Measurements from ENCODE around the gene CSNK1G2. TPM values are rescaled to one million over a fixed set of nuclear protein-coding genes. Genes with fewer than 3 reads are reported as not detected.

CSNK1G2 gene
- total and polyA plus RNA-seq, 2 donors (not counting 1 experiment from before 2014, with no cell fraction given) = 154 to 288 TPM

- H3K36me3 ChIP-seq (replicated peaks in 1 of 2; ENCODE audit: control extremely low read depth in 1 of 2, control insufficient read depth in 1 of 2, extremely low read depth in 1 of 2, insufficient read depth in 2 of 2, low read length in 1 of 2) = peaks cover 0 to 28% of the 10 kb centered on the region in 2 experiments
- intact Hi-C loops (cut with micrococcal nuclease) = no loop called here
- no peak overlapping the region for H3K4me3 ChIP-seq (ENCODE audit: control extremely low read depth in 1 of 5, extremely low read depth in 1 of 5, insufficient read depth in 1 of 5, low read depth in 2 of 5, low read length in 4 of 5)
- POLR2A ChIA-PET = interaction anchor here (0.6 kb wide), 1 partner anchor 146 kb away, joined by 9 read pairs; no protein-coding TSS in a partner anchor
- Mint-ChIP-seq H3K27ac (peak overlapping the region; percentile 34), H3K9me3 (ENCODE audit: insufficient read depth) (no peaks in the 10 kb centered on the region), H3K4me1 (peaks cover 10% of the 10 kb centered on the region), H3K4me3 (no peak overlapping the region), H3K27me3 (no peaks in the 10 kb centered on the region)
- DNase-seq = no peak
- peaks cover 29% of the 10 kb centered on the region for H3K79me2 ChIP-seq (ENCODE audit: control insufficient read depth, insufficient read depth, low read length)
- H3K27me3 ChIP-seq (replicated peaks in 1 of 4; ENCODE audit: control extremely low read depth in 1 of 4, control insufficient read depth in 3 of 4, insufficient read depth in 4 of 4, low read length in 3 of 4) = no peaks in the 10 kb centered on the region
- TF ChIP-seq CTCF (IDR thresholded peaks at IDR 0.05) (no peak), EZH2 (IDR thresholded peaks at IDR 0.05; ENCODE audit: borderline replicate concordance, insufficient read depth, low read depth, low read length, poor library complexity, severe bottlenecking) (no peak)
- H3K4me2 ChIP-seq (replicated peaks; ENCODE audit: low read depth, low read length, poor library complexity, severe bottlenecking) = no peak overlapping the region
- H3K4me1 ChIP-seq (ENCODE audit: control insufficient read depth in 2 of 2, insufficient read depth in 2 of 2, low read length in 2 of 2) = no peaks in the 10 kb centered on the region
- CTCF ChIA-PET = no interaction called here
- no peak overlapping the region for H2AFZ ChIP-seq (ENCODE audit: insufficient read depth, low read depth, low read length, poor library complexity, severe bottlenecking)
- H3K9me3 ChIP-seq (ENCODE audit: control extremely low read depth in 1 of 3, control insufficient read depth in 2 of 3, insufficient read depth in 1 of 3, low read length in 2 of 3) = peaks cover 0 to 4% (median 0%) of the 10 kb centered on the region in 3 donors
- no peak overlapping the region for H3K9ac ChIP-seq (ENCODE audit: low read length)
- 96% methylated on average over 29 of the region's 31 CpGs for WGBS (ENCODE audit: insufficient coverage)
- peaks cover 27% of the 10 kb centered on the region for H4K20me1 ChIP-seq (ENCODE audit: control insufficient read depth, insufficient read depth, low read length, poor library complexity, severe bottlenecking)
- no peak for ATAC-seq (ENCODE audit: low read depth)
- H3K27ac ChIP-seq (ENCODE audit: low read length in 2 of 2) = no peak overlapping the region
These were observed 56.6 kb downstream of the CSNK1G2 start for GRCh38 chr19:1997353-1998233.
